ENCODE measurements around the gene POLDIP3.

GRCh38 chr22:42584364-42584940, 30.2 kb downstream of the POLDIP3 start:
- no peak for TF ChIP-seq GATA2 (IDR thresholded peaks at IDR 0.05; ENCODE audit: low read depth, low read length)
- no peak for TF ChIP-seq GATA3 (IDR thresholded peaks at IDR 0.05; ENCODE audit: low read depth, low read length)

Measured in SH-SY5Y (cell line).